OCI-LY7 (cell line): ENCODE measurements around the gene ITSN1. TPM values are rescaled to one million over a fixed set of nuclear protein-coding genes. Genes with fewer than 3 reads are reported as not detected.

ENCODE experiments used
- BruUV-seq: library from RNA; stranded (reverse); fragments of 400-500 nt; replicated peaks from 2 replicates; lab custom pipeline; 2021; lab: Mats Ljungman, UMichigan
- CTCF ChIA-PET: fragments of 300-600 bp; sonication (Branson Sonifier 250); formaldehyde crosslinking; loops from one replicate; lab custom pipeline; 2022; ENCODE audit warnings: antibody characterized with exemption; ENCODE audit not compliant: unreplicated experiment; lab: Charles Lee
- POLR2A ChIA-PET: fragments of 300-600 bp; sonication (Branson Sonifier 250); formaldehyde crosslinking; loops from one replicate; lab custom pipeline; 2022; ENCODE audit warnings: antibody characterized with exemption; lab: Charles Lee
- DNase-seq: peaks from one replicate; pipeline ENCODE4 v3.0.0-alpha.2; 2015; ENCODE audit warnings: low spot score
- H2AFZ ChIP-seq: fragments of 200-600 bp; sonication (generic), shearing (Covaris generic); 2 replicates; pipeline ENCODE4 v1.6.1; 2014; ENCODE audit warnings: mild to moderate bottlenecking, antibody characterized with exemption, low read length, moderate library complexity
- H3K27ac ChIP-seq: fragments of 200-600 bp; sonication (generic); 2 replicates; pipeline ENCODE4 v1.5.1; 2014; ENCODE audit warnings: mixed run types, low read depth, mild to moderate bottlenecking, moderate library complexity, low read length, inconsistent platforms; ENCODE audit not compliant: poor library complexity, severe bottlenecking
- H3K36me3 ChIP-seq: fragments of 200-600 bp; sonication (generic); 2 replicates; pipeline ENCODE4 v1.6.1; 2014; ENCODE audit warnings: mild to moderate bottlenecking, antibody characterized with exemption, low read length, moderate library complexity, mixed read lengths; ENCODE audit not compliant: insufficient read depth
- H3K4me1 ChIP-seq: fragments of 200-600 bp; sonication (generic); 2 replicates; pipeline ENCODE4 v1.5.1; 2014; ENCODE audit warnings: mild to moderate bottlenecking, low read length; ENCODE audit not compliant: insufficient read depth, poor library complexity, severe bottlenecking
- H3K4me2 ChIP-seq: fragments of 200-600 bp; sonication (generic); 2 replicates; pipeline ENCODE4 v1.6.1; 2014; ENCODE audit warnings: mild to moderate bottlenecking, low read length
- H3K4me3 ChIP-seq: fragments of 200-600 bp; sonication (generic); 2 replicates; pipeline ENCODE4 v1.5.1; 2014; ENCODE audit warnings: mild to moderate bottlenecking, low read depth, low read length; ENCODE audit not compliant: poor library complexity, severe bottlenecking
- H3K79me2 ChIP-seq: fragments of 200-600 bp; sonication (generic); 2 replicates; pipeline ENCODE4 v1.6.1; 2016; ENCODE audit warnings: low read depth, mild to moderate bottlenecking, low read length, moderate library complexity, mixed read lengths; ENCODE audit not compliant: insufficient read depth
- H3K9me2 ChIP-seq: fragments of 200-600 bp; sonication (generic); 2 replicates; pipeline ENCODE4 v1.6.1; 2016; ENCODE audit warnings: mild to moderate bottlenecking, low read length, mixed read lengths; ENCODE audit not compliant: insufficient read depth
- H3K9me3 ChIP-seq: fragments of 200-600 bp; sonication (generic); 2 replicates; pipeline ENCODE4 v1.6.1; 2014; ENCODE audit warnings: mild to moderate bottlenecking, mixed run types, low read length, mixed read lengths
- H4K20me1 ChIP-seq: fragments of 200-600 bp; sonication (generic); 2 replicates; pipeline ENCODE4 v1.6.1; 2014; ENCODE audit warnings: mild to moderate bottlenecking, antibody characterized with exemption, low read length, moderate library complexity, mixed read lengths; ENCODE audit not compliant: insufficient read depth
- EZH2phosphoT487 ChIP-seq: fragments of 200-600 bp; sonication (generic); IDR thresholded peaks from 2 replicates; pipeline ENCODE4 v1.6.1; 2018; ENCODE audit warnings: low read depth, borderline replicate concordance, mild to moderate bottlenecking, mixed run types, antibody characterized with exemption, low read length, moderate library complexity, mixed read lengths
- intact Hi-C: fragments of 100-400 bp; cut with micrococcal nuclease; formaldehyde crosslinking; loops from one replicate; pipeline ENCODE4 v1.10.0; 2022; ENCODE audit not compliant: unreplicated experiment
- total RNA-seq, 2 experiments: library from RNA; depleted of rRNA in 1 of 2; stranded (reverse); fragments of >200 nt in 1 of 2; shearing (Covaris generic) in 1 of 2; gene quantifications; 2 replicates each; pipeline ENCODE4 v1.2.3, GENCODE V29; 2014 to 2022
- TF ChIP-seq, protein P1 (sequence below): fragments of 200-600 bp; sonication (generic); conservative IDR thresholded peaks from 2 replicates; pipeline ENCODE4 v1.5.1; 2014; ENCODE audit warnings: mild to moderate bottlenecking, antibody characterized with exemption, low read length, moderate library complexity, mixed read lengths

The ITSN1 gene
- total RNA-seq, 2 experiments from 2014 or later: 0.60 to 5.9 TPM

DNA sequence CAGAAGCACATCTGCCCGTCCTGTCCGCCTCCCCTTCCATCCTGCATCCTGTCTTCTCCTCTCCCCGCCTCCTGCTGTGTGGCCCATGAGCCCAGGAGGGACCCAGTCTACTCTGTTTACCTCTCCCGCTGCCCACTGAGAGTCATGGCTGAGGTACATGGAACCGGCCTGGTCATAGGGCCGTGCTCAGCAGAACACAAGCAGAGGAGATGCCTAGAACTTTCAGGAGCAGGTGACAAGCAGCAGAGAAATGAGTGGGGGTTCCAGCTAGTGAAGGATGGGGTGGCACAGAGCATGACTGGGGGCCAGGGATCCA is 202.5 kb downstream of the ITSN1 start:
- DNase-seq: no peak
- Histone ChIP-seq H4K20me1 (no peaks in the 10 kb centered on the region), H3K4me3 (no peak overlapping the region), H3K4me2 (no peak overlapping the region), H3K79me2 (no peaks in the 10 kb centered on the region), H3K36me3 (no peaks in the 10 kb centered on the region), H3K27ac (no peak overlapping the region), H3K4me1 (peaks cover 7% of the 10 kb centered on the region), H3K9me2 (no peaks in the 10 kb centered on the region), H2AFZ (no peak overlapping the region), H3K9me3 (no peaks in the 10 kb centered on the region)
- BruUV-seq: no TSS peak
- ChIA-PET CTCF (no interaction called here), POLR2A (no interaction called here)
- TF ChIP-seq, protein P1, sequence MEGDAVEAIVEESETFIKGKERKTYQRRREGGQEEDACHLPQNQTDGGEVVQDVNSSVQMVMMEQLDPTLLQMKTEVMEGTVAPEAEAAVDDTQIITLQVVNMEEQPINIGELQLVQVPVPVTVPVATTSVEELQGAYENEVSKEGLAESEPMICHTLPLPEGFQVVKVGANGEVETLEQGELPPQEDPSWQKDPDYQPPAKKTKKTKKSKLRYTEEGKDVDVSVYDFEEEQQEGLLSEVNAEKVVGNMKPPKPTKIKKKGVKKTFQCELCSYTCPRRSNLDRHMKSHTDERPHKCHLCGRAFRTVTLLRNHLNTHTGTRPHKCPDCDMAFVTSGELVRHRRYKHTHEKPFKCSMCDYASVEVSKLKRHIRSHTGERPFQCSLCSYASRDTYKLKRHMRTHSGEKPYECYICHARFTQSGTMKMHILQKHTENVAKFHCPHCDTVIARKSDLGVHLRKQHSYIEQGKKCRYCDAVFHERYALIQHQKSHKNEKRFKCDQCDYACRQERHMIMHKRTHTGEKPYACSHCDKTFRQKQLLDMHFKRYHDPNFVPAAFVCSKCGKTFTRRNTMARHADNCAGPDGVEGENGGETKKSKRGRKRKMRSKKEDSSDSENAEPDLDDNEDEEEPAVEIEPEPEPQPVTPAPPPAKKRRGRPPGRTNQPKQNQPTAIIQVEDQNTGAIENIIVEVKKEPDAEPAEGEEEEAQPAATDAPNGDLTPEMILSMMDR: no peak
- TF ChIP-seq EZH2phosphoT487: no peak
- intact Hi-C loops: no loop called here

DNA sequence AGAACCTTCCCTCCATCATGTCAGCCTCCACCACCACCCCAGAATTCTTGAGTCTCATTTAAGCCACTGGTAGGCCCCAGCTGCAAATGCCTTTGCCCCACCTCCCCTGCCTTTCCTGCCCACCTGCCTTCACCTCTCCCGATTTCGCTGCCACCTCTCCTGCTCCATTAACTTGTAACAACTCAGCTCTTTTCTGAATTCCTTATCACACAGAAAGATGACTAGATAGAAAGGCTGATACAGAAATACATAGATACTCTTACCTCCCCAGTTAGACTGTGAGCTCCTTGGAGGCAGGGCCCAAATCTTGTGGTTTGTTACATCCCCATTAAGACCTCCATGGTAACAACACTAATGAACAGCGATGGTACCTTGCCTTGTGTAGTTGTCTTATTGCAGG is 203.8 kb downstream of the ITSN1 start:
- ChIA-PET POLR2A (interaction anchor here (1.1 kb wide), 1 partner anchor 9 kb away, joined by 3 read pairs; no protein-coding TSS in a partner anchor), CTCF (no interaction called here)
- peaks cover 7% of the 10 kb centered on the region for H3K4me1 ChIP-seq
- H3K4me2 ChIP-seq: no peak overlapping the region
- TF ChIP-seq EZH2phosphoT487: no peak
- TF ChIP-seq, protein P1: no peak
- no peak overlapping the region for H3K4me3 ChIP-seq
- H3K36me3 ChIP-seq: no peaks in the 10 kb centered on the region
- intact Hi-C loops: no loop called here
- no TSS peak for BruUV-seq
- no peaks in the 10 kb centered on the region for H3K9me2 ChIP-seq
- DNase-seq: no peak
- no peaks in the 10 kb centered on the region for H4K20me1 ChIP-seq
- H3K9me3 ChIP-seq: no peaks in the 10 kb centered on the region
- no peak overlapping the region for H3K27ac ChIP-seq
- no peaks in the 10 kb centered on the region for H3K79me2 ChIP-seq
- no peak overlapping the region for H2AFZ ChIP-seq

DNA sequence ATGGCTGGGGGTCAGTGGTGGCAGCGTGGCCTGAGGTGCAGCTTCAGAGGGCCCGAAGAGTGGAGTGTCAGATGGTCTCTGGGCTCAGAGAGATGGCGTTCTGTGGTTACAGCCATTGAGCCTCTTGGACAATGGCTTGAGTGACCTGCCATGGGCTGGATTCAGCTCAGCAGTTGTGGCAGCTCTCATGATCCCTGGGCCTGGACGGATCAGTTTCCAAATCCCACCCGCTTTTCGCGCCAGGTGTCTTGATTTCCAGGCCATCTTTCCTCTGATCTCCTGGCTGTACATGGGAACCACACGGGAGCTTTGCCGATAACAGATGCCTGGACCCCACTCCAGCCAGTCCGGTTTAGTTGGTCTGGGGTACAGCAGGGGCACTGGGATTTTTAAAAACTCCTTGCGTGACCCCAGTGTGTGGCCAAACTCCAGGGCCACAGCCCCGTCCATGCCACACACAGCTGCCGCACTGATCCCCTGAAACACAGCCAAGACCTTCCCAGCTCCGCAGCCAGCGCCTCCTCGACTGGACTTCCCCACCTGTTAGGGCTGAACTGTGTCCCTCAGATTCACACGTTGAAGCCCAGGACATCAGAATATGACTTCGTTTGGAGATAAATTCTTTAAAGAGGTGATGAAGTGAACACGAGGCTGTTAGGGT is 205.4 kb downstream of the ITSN1 start:
- no peak for TF ChIP-seq EZH2phosphoT487
- TF ChIP-seq, protein P1: no peak
- ChIA-PET POLR2A (no interaction called here), CTCF (no interaction called here)
- no peak for DNase-seq
- Histone ChIP-seq H4K20me1 (no peaks in the 10 kb centered on the region), H3K27ac (no peak overlapping the region), H3K9me2 (no peaks in the 10 kb centered on the region), H3K79me2 (no peaks in the 10 kb centered on the region), H3K4me3 (no peak overlapping the region), H2AFZ (peak overlapping the region; percentile 4; the same call in 1 of the 2 replicates), H3K4me2 (no peak overlapping the region; the same call in 1 of the 2 replicates), H3K36me3 (no peaks in the 10 kb centered on the region), H3K9me3 (no peaks in the 10 kb centered on the region), H3K4me1 (peaks cover 7% of the 10 kb centered on the region)
- no TSS peak for BruUV-seq
- intact Hi-C loops: no loop called here
